ENCODE results near the gene GPR55. TPM values are rescaled to one million over a fixed set of nuclear protein-coding genes. Genes with fewer than 3 reads are reported as not detected.

Gene GPR55
- total and polyA plus RNA-seq, 10 of the 15 experiments (the other 5 are each of a cell fraction or from before 2014, with no cell fraction given), result 2.1 to 30.1 (median 16.2) TPM

DNA sequence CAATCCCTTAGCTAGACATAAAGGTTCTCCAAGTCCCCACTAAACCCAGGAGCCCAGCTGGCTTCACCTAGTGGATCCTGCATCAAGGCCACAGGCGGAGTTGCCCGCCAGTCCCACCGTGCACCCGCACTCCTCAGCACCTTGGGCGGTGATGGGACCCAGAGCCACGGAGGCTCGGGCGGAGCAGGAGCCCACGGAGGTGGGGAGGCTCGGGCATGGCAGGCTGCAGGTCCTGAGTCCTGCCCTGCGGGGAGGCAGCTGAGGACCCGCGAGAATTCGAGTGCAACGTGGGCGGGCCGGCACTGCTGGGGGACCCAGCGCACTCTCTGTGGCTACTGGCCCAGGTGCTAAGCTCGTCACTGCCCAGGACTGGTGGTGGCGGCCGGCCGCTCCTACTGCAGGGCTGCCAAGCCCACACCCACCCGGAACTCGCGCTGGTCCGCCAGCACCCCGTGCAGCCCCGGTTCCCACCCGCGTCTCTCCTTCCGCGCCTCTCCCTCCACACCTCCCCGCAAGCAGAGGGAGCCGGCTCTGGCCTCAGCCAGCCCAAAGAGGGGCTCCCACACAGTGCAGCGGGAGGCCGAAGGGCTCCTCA is 39.2 kb upstream of the GPR55 start:
- H4K20me1 ChIP-seq (ENCODE audit: control insufficient read depth, insufficient read depth), result no peaks in the 10 kb centered on the region
- H3K4me3 ChIP-seq, result no peak overlapping the region
- no peak overlapping the region for H3K27ac ChIP-seq (ENCODE audit: control insufficient read depth, insufficient read depth)
- ATAC-seq (no peak), DNase-seq (ENCODE audit: low read depth, low spot score) (no peak), FAIRE-seq (no peak)
- no peak overlapping the region for H3K9ac ChIP-seq (ENCODE audit: control insufficient read depth, insufficient read depth, low read length)
- SMC1A ChIA-PET (ENCODE audit: uncharacterized antibody, unreplicated experiment), result interaction anchor here (1.4 to 16.2 kb wide), 2 partner anchors 13 to 21 kb away, joined by 4 to 266 read pairs; no protein-coding TSS in a partner anchor
- RAD21 ChIA-PET (ENCODE audit: unreplicated experiment), result no interaction called here
- CTCF ChIA-PET, result interaction anchor here (1.0 to 28.4 kb wide), 2 partner anchors 14 to 21 kb away, joined by 3 to 372 read pairs; no protein-coding TSS in a partner anchor
- POLR2A ChIA-PET, result interaction anchor here (0.9 kb wide), 1 partner anchor 20 kb away, joined by 3 read pairs; no protein-coding TSS in a partner anchor
- 91% methylated on average over 24 of the region's 36 CpGs for WGBS (ENCODE audit: insufficient coverage, insufficient replicate concordance, low lambda C conversion rate, missing lambda C conversion rate)
- 0 out of 2 replicates have a peak, but pooled peaks cover 3% of the 10 kb centered on the region for H3K4me1 ChIP-seq (ENCODE audit: control insufficient read depth, insufficient read depth, low read length)
- in situ Hi-C loops (cut with MboI), result no loop called here
- H3K9me3 ChIP-seq (replicated peaks; ENCODE audit: control insufficient read depth, insufficient read depth, low read length), result peaks cover 1% of the 10 kb centered on the region; the same call in 2 of the 3 replicates
- H3K27me3 ChIP-seq (replicated peaks in 1 of 2; ENCODE audit: control insufficient read depth in 2 of 2, insufficient read depth in 2 of 2, low read length in 1 of 2), result no peaks in the 10 kb centered on the region
- H3K36me3 ChIP-seq (ENCODE audit: control insufficient read depth in 2 of 2, insufficient read depth in 2 of 2, low read length in 1 of 2), result peaks cover 0 to 6% of the 10 kb centered on the region in 2 experiments; a peak in 2 of 4 replicates
- intact Hi-C loops (cut with micrococcal nuclease; ENCODE audit: unreplicated experiment), result no loop called here
- H3K79me2 ChIP-seq (ENCODE audit: control insufficient read depth, insufficient read depth, low read length), result no peaks in the 10 kb centered on the region
- no peak overlapping the region for H2AFZ ChIP-seq (ENCODE audit: control insufficient read depth, low read depth, low read length)
- BruUV-seq (replicated peaks), result no TSS peak
- H3K4me2 ChIP-seq (ENCODE audit: control insufficient read depth, insufficient read depth), result no peak overlapping the region
- TF ChIP-seq JUNB (IDR thresholded peaks at IDR 0.05), result no peak
- no peak for TF ChIP-seq ATF3 (IDR thresholded peaks at IDR 0.05; ENCODE audit: borderline replicate concordance, extremely low read depth, low read depth, low read length)
- TF ChIP-seq, protein P1, sequence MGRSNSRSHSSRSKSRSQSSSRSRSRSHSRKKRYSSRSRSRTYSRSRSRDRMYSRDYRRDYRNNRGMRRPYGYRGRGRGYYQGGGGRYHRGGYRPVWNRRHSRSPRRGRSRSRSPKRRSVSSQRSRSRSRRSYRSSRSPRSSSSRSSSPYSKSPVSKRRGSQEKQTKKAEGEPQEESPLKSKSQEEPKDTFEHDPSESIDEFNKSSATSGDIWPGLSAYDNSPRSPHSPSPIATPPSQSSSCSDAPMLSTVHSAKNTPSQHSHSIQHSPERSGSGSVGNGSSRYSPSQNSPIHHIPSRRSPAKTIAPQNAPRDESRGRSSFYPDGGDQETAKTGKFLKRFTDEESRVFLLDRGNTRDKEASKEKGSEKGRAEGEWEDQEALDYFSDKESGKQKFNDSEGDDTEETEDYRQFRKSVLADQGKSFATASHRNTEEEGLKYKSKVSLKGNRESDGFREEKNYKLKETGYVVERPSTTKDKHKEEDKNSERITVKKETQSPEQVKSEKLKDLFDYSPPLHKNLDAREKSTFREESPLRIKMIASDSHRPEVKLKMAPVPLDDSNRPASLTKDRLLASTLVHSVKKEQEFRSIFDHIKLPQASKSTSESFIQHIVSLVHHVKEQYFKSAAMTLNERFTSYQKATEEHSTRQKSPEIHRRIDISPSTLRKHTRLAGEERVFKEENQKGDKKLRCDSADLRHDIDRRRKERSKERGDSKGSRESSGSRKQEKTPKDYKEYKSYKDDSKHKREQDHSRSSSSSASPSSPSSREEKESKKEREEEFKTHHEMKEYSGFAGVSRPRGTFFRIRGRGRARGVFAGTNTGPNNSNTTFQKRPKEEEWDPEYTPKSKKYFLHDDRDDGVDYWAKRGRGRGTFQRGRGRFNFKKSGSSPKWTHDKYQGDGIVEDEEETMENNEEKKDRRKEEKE (IDR thresholded peaks at IDR 0.05), result no peak
- 0 out of 2 replicates have a peak, but pooled peaks have one; percentile 12 for TF ChIP-seq ZBTB33 (IDR thresholded peaks at IDR 0.05)
- no peak for TF ChIP-seq BCL11A (IDR thresholded peaks at IDR 0.05; ENCODE audit: low read depth, low read length)
- TF ChIP-seq, protein P2, sequence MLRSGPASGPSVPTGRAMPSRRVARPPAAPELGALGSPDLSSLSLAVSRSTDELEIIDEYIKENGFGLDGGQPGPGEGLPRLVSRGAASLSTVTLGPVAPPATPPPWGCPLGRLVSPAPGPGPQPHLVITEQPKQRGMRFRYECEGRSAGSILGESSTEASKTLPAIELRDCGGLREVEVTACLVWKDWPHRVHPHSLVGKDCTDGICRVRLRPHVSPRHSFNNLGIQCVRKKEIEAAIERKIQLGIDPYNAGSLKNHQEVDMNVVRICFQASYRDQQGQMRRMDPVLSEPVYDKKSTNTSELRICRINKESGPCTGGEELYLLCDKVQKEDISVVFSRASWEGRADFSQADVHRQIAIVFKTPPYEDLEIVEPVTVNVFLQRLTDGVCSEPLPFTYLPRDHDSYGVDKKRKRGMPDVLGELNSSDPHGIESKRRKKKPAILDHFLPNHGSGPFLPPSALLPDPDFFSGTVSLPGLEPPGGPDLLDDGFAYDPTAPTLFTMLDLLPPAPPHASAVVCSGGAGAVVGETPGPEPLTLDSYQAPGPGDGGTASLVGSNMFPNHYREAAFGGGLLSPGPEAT (IDR thresholded peaks at IDR 0.05; ENCODE audit: low read depth), result no peak
- no peak for TF ChIP-seq SMC3 (IDR thresholded peaks at IDR 0.05; ENCODE audit: borderline replicate concordance, low read length)
- TF ChIP-seq NKRF (conservative IDR thresholded peaks at IDR 0.05), result no peak
